PC-3 (cell line): ENCODE data around the gene TTC1. TPM values are rescaled to one million over a fixed set of nuclear protein-coding genes. Genes with fewer than 3 reads are reported as not detected.

Source experiments
- ATAC-seq: fragments of 200-7000 bp; cut with Tn5 transposase; 2 replicates; pipeline ENCODE4 v1.9.1; 2020; ENCODE audit warnings: mild to moderate bottlenecking, moderate library complexity
- Bru-seq: library from RNA; stranded (reverse); fragments of 400-500 nt; gene quantifications from one replicate; lab custom pipeline; 2021; lab: Mats Ljungman, UMichigan
- BruChase-seq, 2 experiments: library from RNA; stranded (reverse); fragments of 400-500 nt; gene quantifications; one replicate each; lab custom pipeline; 2021; lab: Mats Ljungman, UMichigan
- BruUV-seq: library from RNA; stranded (reverse); fragments of 400-500 nt; replicated peaks from 2 replicates; lab custom pipeline; 2021; lab: Mats Ljungman, UMichigan
- CTCF ChIA-PET: fragments of 300-600 bp; sonication (Branson Sonifier 250); formaldehyde crosslinking; loops from one replicate; lab custom pipeline; 2022; ENCODE audit warnings: antibody characterized with exemption; lab: Charles Lee
- POLR2A ChIA-PET: fragments of 300-600 bp; sonication (Branson Sonifier 250); formaldehyde crosslinking; loops from one replicate; lab custom pipeline; 2022; ENCODE audit warnings: antibody characterized with exemption; ENCODE audit not compliant: unreplicated experiment; lab: Charles Lee
- DNase-seq: peaks from one replicate; pipeline ENCODE4 v3.0.0-alpha.2; 2015
- H2AFZ ChIP-seq: fragments of 300-600 bp; sonication (generic); 2 replicates; pipeline ENCODE4 v1.6.0; 2016; ENCODE audit warnings: antibody characterized with exemption, low read length
- H3F3A ChIP-seq: fragments of 300-600 bp; sonication (generic); one replicate; pipeline ENCODE4 v1.6.0; 2017; ENCODE audit warnings: antibody characterized with exemption, low read length, control low read depth, mild to moderate bottlenecking; ENCODE audit not compliant: unreplicated experiment
- H3K27ac ChIP-seq: fragments of 300-600 bp; sonication (generic); 2 replicates; pipeline ENCODE4 v1.5.1; 2016; ENCODE audit warnings: mild to moderate bottlenecking, low read length
- H3K27me3 ChIP-seq: fragments of 300-600 bp; sonication (generic); 2 replicates; pipeline ENCODE4 v1.6.1; 2016; ENCODE audit warnings: low read length, mixed read lengths
- H3K36me3 ChIP-seq: fragments of 300-600 bp; sonication (generic); 2 replicates; pipeline ENCODE4 v1.6.1; 2016; ENCODE audit warnings: low read depth, mixed run types, low read length, mixed read lengths
- H3K4me1 ChIP-seq: fragments of 300-600 bp; sonication (generic); 2 replicates; pipeline ENCODE4 v1.5.1; 2016; ENCODE audit warnings: low read length; ENCODE audit not compliant: insufficient read depth
- H3K4me2 ChIP-seq: fragments of 300-600 bp; sonication (generic); 2 replicates; pipeline ENCODE4 v1.6.0; 2016; ENCODE audit warnings: low read length
- H3K4me3 ChIP-seq: fragments of 300-600 bp; sonication (generic); 2 replicates; pipeline ENCODE4 v1.5.1; 2016; ENCODE audit warnings: mild to moderate bottlenecking, low read length, mixed read lengths
- H3K79me2 ChIP-seq: fragments of 300-600 bp; sonication (generic); 2 replicates; pipeline ENCODE4 v1.6.1; 2017; ENCODE audit warnings: low read length, mixed read lengths
- H3K9ac ChIP-seq: fragments of 300-600 bp; sonication (generic); 2 replicates; pipeline ENCODE4 v1.6.0; 2016; ENCODE audit warnings: mild to moderate bottlenecking, low read length
- H3K9me2 ChIP-seq: fragments of 300-600 bp; sonication (generic); replicated peaks from 2 replicates; pipeline ENCODE4 v1.6.1; 2016; ENCODE audit warnings: mixed run types, low read length, mixed read lengths
- H3K9me3 ChIP-seq: fragments of 300-600 bp; sonication (generic); 2 replicates; pipeline ENCODE4 v1.6.1; 2016; ENCODE audit warnings: low read length, mixed read lengths
- H4K20me1 ChIP-seq: fragments of 300-600 bp; sonication (generic); 2 replicates; pipeline ENCODE4 v1.6.1; 2016; ENCODE audit warnings: low read length, mixed read lengths
- EZH2 ChIP-seq: fragments of 300-600 bp; sonication (generic); IDR thresholded peaks from one replicate; pipeline ENCODE4 v1.6.1; 2017; ENCODE audit warnings: antibody characterized with exemption, mild to moderate bottlenecking, low read length; ENCODE audit not compliant: unreplicated experiment
- EZH2phosphoT487 ChIP-seq: fragments of 300-600 bp; sonication (generic); IDR thresholded peaks from 2 replicates; pipeline ENCODE4 v1.6.1; 2018; ENCODE audit warnings: mild to moderate bottlenecking, antibody characterized with exemption, low read length, borderline replicate concordance
- intact Hi-C: fragments of 100-400 bp; cut with micrococcal nuclease; formaldehyde crosslinking; loops from 2 replicates; pipeline ENCODE4 v1.9.0; 2023
- long read RNA-seq: library from polyadenylated mRNA; unstranded; transcript quantifications from one replicate; pipeline ENCODE4 v2.0.0, GENCODE V29; 2021; ENCODE audit not compliant: unreplicated experiment
- total RNA-seq: library from RNA; depleted of rRNA; stranded (reverse); fragments of >200 nt; gene quantifications from 2 replicates; pipeline ENCODE4 v1.2.3, GENCODE V29; 2014; rRNA removed
- TF ChIP-seq, protein P1 (sequence below): fragments of 300-600 bp; sonication (generic); conservative IDR thresholded peaks from 2 replicates; pipeline ENCODE4 v1.5.1; 2017; ENCODE audit warnings: antibody characterized with exemption, low read depth, mild to moderate bottlenecking, low read length

The TTC1 gene
- total RNA-seq (61.4 and 65.0 TPM in 2 replicates), Bru-seq, nascent RNA (percentile 88 among the genes with signal in this experiment), BruChase-seq, experiment 1, labeled RNA remaining after a 6-hour chase (percentile 81 among the genes with signal in this experiment), BruChase-seq, experiment 2, labeled RNA remaining after a 2-hour chase (percentile 82 among the genes with signal in this experiment)
- long read RNA-seq, transcript TTC1-205 (8 exons, 1,432 nt), result minor isoform, 5 of 96 reads
- long read RNA-seq, transcript TTC1-201 (8 exons, 1,467 nt), result major isoform, 65 of 96 reads
- long read RNA-seq, partial matches to known transcripts, result 9 of 96 reads
- long read RNA-seq, other reads (novel, unspliced or antisense), result 17 of 96 reads

GRCh38 chr5:160008877-160009590, at the start of gene TTC1:
Gene TTC1, plus strand, starts transcription at chr5:160009139. Its CDS starts 1,390 bp downstream, at chr5:160010529.
- TF ChIP-seq EZH2phosphoT487 (no peak), EZH2 (no peak)
- TF ChIP-seq, protein P1, sequence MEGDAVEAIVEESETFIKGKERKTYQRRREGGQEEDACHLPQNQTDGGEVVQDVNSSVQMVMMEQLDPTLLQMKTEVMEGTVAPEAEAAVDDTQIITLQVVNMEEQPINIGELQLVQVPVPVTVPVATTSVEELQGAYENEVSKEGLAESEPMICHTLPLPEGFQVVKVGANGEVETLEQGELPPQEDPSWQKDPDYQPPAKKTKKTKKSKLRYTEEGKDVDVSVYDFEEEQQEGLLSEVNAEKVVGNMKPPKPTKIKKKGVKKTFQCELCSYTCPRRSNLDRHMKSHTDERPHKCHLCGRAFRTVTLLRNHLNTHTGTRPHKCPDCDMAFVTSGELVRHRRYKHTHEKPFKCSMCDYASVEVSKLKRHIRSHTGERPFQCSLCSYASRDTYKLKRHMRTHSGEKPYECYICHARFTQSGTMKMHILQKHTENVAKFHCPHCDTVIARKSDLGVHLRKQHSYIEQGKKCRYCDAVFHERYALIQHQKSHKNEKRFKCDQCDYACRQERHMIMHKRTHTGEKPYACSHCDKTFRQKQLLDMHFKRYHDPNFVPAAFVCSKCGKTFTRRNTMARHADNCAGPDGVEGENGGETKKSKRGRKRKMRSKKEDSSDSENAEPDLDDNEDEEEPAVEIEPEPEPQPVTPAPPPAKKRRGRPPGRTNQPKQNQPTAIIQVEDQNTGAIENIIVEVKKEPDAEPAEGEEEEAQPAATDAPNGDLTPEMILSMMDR, result no peak
- Histone ChIP-seq H3K9me2 (no peaks in the 10 kb centered on the region), H3K4me2 (peak within 1 kb of the TSS; percentile 94), H4K20me1 (peaks cover 16% of the 10 kb centered on the region), H3K36me3 (peaks cover 23% of the 10 kb centered on the region), H3F3A (no peaks in the 10 kb centered on the region), H3K4me3 (peak within 1 kb of the TSS; percentile 86), H2AFZ (peak within 1 kb of the TSS; percentile 92), H3K4me1 (peaks cover 19% of the 10 kb centered on the region), H3K79me2 (peaks cover 44% of the 10 kb centered on the region), H3K27ac (peak within 1 kb of the TSS; percentile 44), H3K27me3 (no peaks in the 10 kb centered on the region), H3K9ac (peak within 1 kb of the TSS; percentile 83), H3K9me3 (no peaks in the 10 kb centered on the region)
- ChIA-PET POLR2A (interaction anchor here (1.1 kb wide), 1 partner anchor 8 kb away, joined by 3 read pairs; no protein-coding TSS in a partner anchor), CTCF (interaction anchor here (2.2 kb wide), 1 partner anchor 13 kb away, joined by 5 read pairs; no protein-coding TSS in a partner anchor)
- peak; percentile 99 for DNase-seq
- TSS peak; percentile 79 for BruUV-seq
- intact Hi-C loops, result loop anchor here (1.0 kb wide), 1 partner anchor 110 kb away; the partner anchor contains the start of gene PWWP2A
- ATAC-seq, result peak; percentile 94

- Histone ChIP-seq H3K4me2 (no peak overlapping the region), H3K9me2 (no peaks in the 10 kb centered on the region), H4K20me1 (no peaks in the 10 kb centered on the region), H3K27me3 (no peaks in the 10 kb centered on the region), H3K4me1 (no peaks in the 10 kb centered on the region; the same call in 1 of the 2 replicates), H3K27ac (no peak overlapping the region), H2AFZ (no peak overlapping the region), H3K79me2 (no peaks in the 10 kb centered on the region), H3K9me3 (no peaks in the 10 kb centered on the region), H3K4me3 (no peak overlapping the region), H3K36me3 (no peaks in the 10 kb centered on the region), H3F3A (no peaks in the 10 kb centered on the region), H3K9ac (no peak overlapping the region)
- ChIA-PET CTCF (interaction anchor here (0.6 kb wide), 1 partner anchor 288 kb away, joined by 8 read pairs; no protein-coding TSS in a partner anchor), POLR2A (no interaction called here)
- TF ChIP-seq, protein P1, result no peak
- no peak for TF ChIP-seq EZH2phosphoT487
- no peak for TF ChIP-seq EZH2
- intact Hi-C loops, result no loop called here
- DNase-seq (no peak), ATAC-seq (no peak)
- no TSS peak for BruUV-seq
Measured at GRCh38 chr5:159961176-159962160, 47.5 kb upstream of the TTC1 start.
